WTC11 (cell line): ENCODE results near the gene DCAF10. TPM values are rescaled to one million over a fixed set of nuclear protein-coding genes. Genes with fewer than 3 reads are reported as not detected.
A peak's percentile ranks its signal among the peaks of the same experiment; 100 is the strongest.

ENCODE experiments used
- ATAC-seq: fragments of 200-7000 bp; cut with Tn5 transposase; 2 replicates; pipeline ENCODE4 v1.10.0; 2021; ENCODE audit warnings: mild to moderate bottlenecking, moderate library complexity
- CTCF ChIA-PET: fragments of 300-600 bp; sonication (Branson Sonifier 250); formaldehyde crosslinking; loops from one replicate; lab custom pipeline; 2021; ENCODE audit warnings: antibody characterized with exemption; lab: Charles Lee
- POLR2A ChIA-PET: fragments of 350-600 bp; sonication (Branson Sonifier 250); formaldehyde crosslinking; loops from one replicate; lab custom pipeline; 2021; ENCODE audit warnings: antibody characterized with exemption; lab: Charles Lee
- DNase-seq: peaks from one replicate; pipeline ENCODE4 v3.0.0; 2021; ENCODE audit warnings: low spot score
- H3K27ac Mint-ChIP-seq: 2 replicates; pipeline ENCODE4 v1.8.0; 2021; ENCODE audit warnings: mixed read lengths
- H3K27me3 Mint-ChIP-seq: 2 replicates; pipeline ENCODE4 v1.8.0; 2021; ENCODE audit warnings: low read depth, mild to moderate bottlenecking, moderate library complexity, mixed read lengths
- H3K36me3 Mint-ChIP-seq: 2 replicates; pipeline ENCODE4 v1.8.0; 2021; ENCODE audit warnings: mixed read lengths
- H3K4me1 Mint-ChIP-seq: 2 replicates; pipeline ENCODE4 v1.8.0; 2022; ENCODE audit warnings: mixed read lengths
- H3K4me3 Mint-ChIP-seq: 2 replicates; pipeline ENCODE4 v1.8.0; 2021; ENCODE audit warnings: mild to moderate bottlenecking, moderate library complexity, mixed read lengths
- H3K9me3 Mint-ChIP-seq: 2 replicates; pipeline ENCODE4 v1.8.0; 2021; ENCODE audit warnings: mixed read lengths
- ATF1 ChIP-seq: sonication (generic); formaldehyde crosslinking; IDR thresholded peaks from 2 replicates; pipeline ENCODE4 v1.8.1; 2023; ENCODE audit warnings: mild to moderate bottlenecking, moderate library complexity, missing genetic modification reagents
- HMGA2 ChIP-seq: fragments of 250-450 bp; sonication (Bioruptor Pico); IDR thresholded peaks from 2 replicates; pipeline ENCODE4 v1.4.0; 2021; ENCODE audit warnings: mild to moderate bottlenecking, moderate library complexity
- JUN ChIP-seq: sonication (generic); formaldehyde crosslinking; IDR thresholded peaks from 2 replicates; pipeline ENCODE4 v1.8.0; 2023; ENCODE audit warnings: mild to moderate bottlenecking, missing genetic modification reagents
- NFE2L1 ChIP-seq: sonication (generic); formaldehyde crosslinking; IDR thresholded peaks from 2 replicates; pipeline ENCODE4 v1.8.1; 2023; ENCODE audit warnings: missing genetic modification reagents
- NFYB ChIP-seq: sonication (generic); formaldehyde crosslinking; conservative IDR thresholded peaks from 2 replicates; pipeline ENCODE4 v1.8.0; 2022; ENCODE audit warnings: low read depth, missing genetic modification reagents
- SMAD4 ChIP-seq: sonication (generic); formaldehyde crosslinking; IDR thresholded peaks from 2 replicates; pipeline ENCODE4 v1.8.0; 2022; ENCODE audit warnings: mild to moderate bottlenecking, missing genetic modification reagents
- SOX15 ChIP-seq: fragments of 250-450 bp; sonication (Bioruptor Pico); IDR thresholded peaks from 2 replicates; pipeline ENCODE4 v1.9.0; 2021; ENCODE audit warnings: mild to moderate bottlenecking
- TCF7 ChIP-seq: sonication (generic); formaldehyde crosslinking; IDR thresholded peaks from 2 replicates; pipeline ENCODE4 v1.8.0; 2022; ENCODE audit warnings: mild to moderate bottlenecking, low read depth, missing genetic modification reagents, moderate library complexity
- TEAD1 ChIP-seq: sonication (generic); formaldehyde crosslinking; IDR thresholded peaks from 2 replicates; pipeline ENCODE4 v1.8.0; 2022; ENCODE audit warnings: mild to moderate bottlenecking, missing genetic modification reagents
- ZNF263 ChIP-seq: sonication (generic); formaldehyde crosslinking; IDR thresholded peaks from 2 replicates; pipeline ENCODE4 v1.8.1; 2022; ENCODE audit warnings: low read depth, mild to moderate bottlenecking, moderate library complexity, missing genetic modification reagents
- ZNF423 ChIP-seq: fragments of 250-450 bp; sonication (Bioruptor Pico); IDR thresholded peaks from 2 replicates; pipeline ENCODE4 v2.1.2; 2022; ENCODE audit warnings: mild to moderate bottlenecking, moderate library complexity
- total RNA-seq: library from RNA; stranded (reverse); gene quantifications from 3 replicates; pipeline ENCODE4 v1.2.3, GENCODE V29; 2021
- TF ChIP-seq, protein P1 (sequence below): sonication (generic); formaldehyde crosslinking; IDR thresholded peaks from 2 replicates; pipeline ENCODE4 v1.8.1; 2022; ENCODE audit warnings: low read depth, mild to moderate bottlenecking, moderate library complexity, missing genetic modification reagents, borderline replicate concordance
- TF ChIP-seq, protein P2 (sequence below): sonication (generic); formaldehyde crosslinking; IDR thresholded peaks from 2 replicates; pipeline ENCODE4 v1.8.0; 2022; ENCODE audit warnings: mild to moderate bottlenecking, missing genetic modification reagents
- TF ChIP-seq, protein P3 (sequence below): sonication (generic); formaldehyde crosslinking; IDR thresholded peaks from 2 replicates; pipeline ENCODE4 v1.8.1; 2022; ENCODE audit warnings: missing genetic modification reagents, borderline replicate concordance
- TF ChIP-seq, protein P4 (sequence below): fragments of 250-450 bp; sonication (Bioruptor Pico); IDR thresholded peaks from 2 replicates; pipeline ENCODE4 v1.9.0; 2021; ENCODE audit warnings: moderate library complexity, mild to moderate bottlenecking, inconsistent platforms, borderline replicate concordance
- TF ChIP-seq, protein P5 (sequence below): sonication (generic); formaldehyde crosslinking; IDR thresholded peaks from 2 replicates; pipeline ENCODE4 v1.8.1; 2023; ENCODE audit warnings: mild to moderate bottlenecking, missing genetic modification reagents, moderate library complexity
- TF ChIP-seq, protein P6 (sequence below): fragments of 250-450 bp; sonication (Bioruptor Pico); IDR thresholded peaks from 2 replicates; pipeline ENCODE4 v2.1.2; 2022; ENCODE audit warnings: mild to moderate bottlenecking, moderate library complexity
- TF ChIP-seq, protein P7 (sequence below): fragments of 250-450 bp; sonication (Bioruptor Pico); IDR thresholded peaks from 2 replicates; pipeline ENCODE4 v1.9.0; 2021; ENCODE audit warnings: mild to moderate bottlenecking, borderline replicate concordance

DCAF10 gene
- total RNA-seq, 1 experiment from 2014 or later: 11.7 TPM

DNA sequence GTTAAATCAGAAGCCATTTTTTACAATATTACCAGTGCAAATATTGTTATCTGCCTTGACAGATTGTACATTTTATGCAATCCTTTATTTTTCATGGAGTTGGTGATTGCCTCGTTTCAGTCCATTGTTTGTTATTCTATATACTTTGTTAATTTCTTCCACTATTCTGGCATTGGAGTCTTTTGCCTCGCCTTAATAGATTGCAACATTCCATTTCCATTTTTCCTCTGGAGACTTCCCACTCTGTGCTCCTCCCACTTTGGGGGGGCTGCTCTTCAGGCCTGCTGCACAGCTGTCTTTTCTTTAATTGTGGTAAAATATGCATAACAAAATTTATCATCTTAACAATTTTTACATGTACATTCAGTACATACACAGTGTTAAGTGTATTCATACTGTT is 4.4 kb upstream of the DCAF10 start (continued):
- TF ChIP-seq TEAD1 (CRISPR knock-in tag) (no peak), ATF1 (CRISPR knock-in tag) (no peak), NFE2L1 (CRISPR knock-in tag) (no peak), ZNF423 (CRISPR knock-in tag) (no peak), HMGA2 (no peak), NFYB (CRISPR knock-in tag) (no peak)
- TF ChIP-seq, protein P1, sequence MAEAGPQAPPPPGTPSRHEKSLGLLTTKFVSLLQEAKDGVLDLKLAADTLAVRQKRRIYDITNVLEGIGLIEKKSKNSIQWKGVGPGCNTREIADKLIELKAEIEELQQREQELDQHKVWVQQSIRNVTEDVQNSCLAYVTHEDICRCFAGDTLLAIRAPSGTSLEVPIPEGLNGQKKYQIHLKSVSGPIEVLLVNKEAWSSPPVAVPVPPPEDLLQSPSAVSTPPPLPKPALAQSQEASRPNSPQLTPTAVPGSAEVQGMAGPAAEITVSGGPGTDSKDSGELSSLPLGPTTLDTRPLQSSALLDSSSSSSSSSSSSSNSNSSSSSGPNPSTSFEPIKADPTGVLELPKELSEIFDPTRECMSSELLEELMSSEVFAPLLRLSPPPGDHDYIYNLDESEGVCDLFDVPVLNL: no peak
- TF ChIP-seq, protein P2, sequence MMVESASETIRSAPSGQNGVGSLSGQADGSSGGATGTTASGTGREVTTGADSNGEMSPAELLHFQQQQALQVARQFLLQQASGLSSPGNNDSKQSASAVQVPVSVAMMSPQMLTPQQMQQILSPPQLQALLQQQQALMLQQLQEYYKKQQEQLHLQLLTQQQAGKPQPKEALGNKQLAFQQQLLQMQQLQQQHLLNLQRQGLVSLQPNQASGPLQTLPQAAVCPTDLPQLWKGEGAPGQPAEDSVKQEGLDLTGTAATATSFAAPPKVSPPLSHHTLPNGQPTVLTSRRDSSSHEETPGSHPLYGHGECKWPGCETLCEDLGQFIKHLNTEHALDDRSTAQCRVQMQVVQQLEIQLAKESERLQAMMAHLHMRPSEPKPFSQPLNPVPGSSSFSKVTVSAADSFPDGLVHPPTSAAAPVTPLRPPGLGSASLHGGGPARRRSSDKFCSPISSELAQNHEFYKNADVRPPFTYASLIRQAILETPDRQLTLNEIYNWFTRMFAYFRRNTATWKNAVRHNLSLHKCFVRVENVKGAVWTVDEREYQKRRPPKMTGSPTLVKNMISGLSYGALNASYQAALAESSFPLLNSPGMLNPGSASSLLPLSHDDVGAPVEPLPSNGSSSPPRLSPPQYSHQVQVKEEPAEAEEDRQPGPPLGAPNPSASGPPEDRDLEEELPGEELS (CRISPR knock-in tag): no peak
- TF ChIP-seq, protein P3, sequence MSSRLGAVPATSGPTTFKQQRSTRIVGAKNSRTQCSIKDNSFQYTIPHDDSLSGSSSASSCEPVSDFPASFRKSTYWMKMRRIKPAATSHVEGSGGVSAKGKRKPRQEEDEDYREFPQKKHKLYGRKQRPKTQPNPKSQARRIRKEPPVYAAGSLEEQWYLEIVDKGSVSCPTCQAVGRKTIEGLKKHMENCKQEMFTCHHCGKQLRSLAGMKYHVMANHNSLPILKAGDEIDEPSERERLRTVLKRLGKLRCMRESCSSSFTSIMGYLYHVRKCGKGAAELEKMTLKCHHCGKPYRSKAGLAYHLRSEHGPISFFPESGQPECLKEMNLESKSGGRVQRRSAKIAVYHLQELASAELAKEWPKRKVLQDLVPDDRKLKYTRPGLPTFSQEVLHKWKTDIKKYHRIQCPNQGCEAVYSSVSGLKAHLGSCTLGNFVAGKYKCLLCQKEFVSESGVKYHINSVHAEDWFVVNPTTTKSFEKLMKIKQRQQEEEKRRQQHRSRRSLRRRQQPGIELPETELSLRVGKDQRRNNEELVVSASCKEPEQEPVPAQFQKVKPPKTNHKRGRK (CRISPR knock-in tag): no peak

DNA sequence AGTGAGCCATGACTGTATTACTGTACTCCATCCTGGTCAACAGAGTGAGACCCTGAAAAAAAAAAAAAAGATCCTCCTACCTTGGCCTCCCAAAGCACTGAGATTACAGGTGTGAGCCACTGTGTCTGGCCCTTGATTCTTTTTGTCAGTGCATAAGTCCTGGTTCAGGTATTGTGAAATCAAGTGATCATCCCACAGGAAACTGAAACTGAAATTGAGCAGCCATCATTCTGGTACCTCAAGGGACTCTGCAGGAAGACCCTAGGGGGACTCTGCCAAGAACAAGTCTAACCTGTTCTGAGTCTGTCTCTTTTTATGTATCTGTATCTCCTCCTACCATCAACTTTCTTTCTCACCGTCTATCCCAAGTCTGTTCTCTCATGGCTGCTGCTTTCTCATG is 1.9 kb upstream of the DCAF10 start:
- Mint-ChIP-seq H3K36me3 (no peaks in the 10 kb centered on the region), H3K9me3 (no peaks in the 10 kb centered on the region), H3K27ac (no peak overlapping the region), H3K4me3 (no peak overlapping the region), H3K4me1 (peaks cover 20% of the 10 kb centered on the region), H3K27me3 (peaks cover 3% of the 10 kb centered on the region)
- TF ChIP-seq ZNF423 (CRISPR knock-in tag) (no peak), JUN (CRISPR knock-in tag) (no peak), TCF7 (no peak), SOX15 (no peak), SMAD4 (CRISPR knock-in tag) (no peak), ZNF263 (no peak)
- TF ChIP-seq, protein P4, sequence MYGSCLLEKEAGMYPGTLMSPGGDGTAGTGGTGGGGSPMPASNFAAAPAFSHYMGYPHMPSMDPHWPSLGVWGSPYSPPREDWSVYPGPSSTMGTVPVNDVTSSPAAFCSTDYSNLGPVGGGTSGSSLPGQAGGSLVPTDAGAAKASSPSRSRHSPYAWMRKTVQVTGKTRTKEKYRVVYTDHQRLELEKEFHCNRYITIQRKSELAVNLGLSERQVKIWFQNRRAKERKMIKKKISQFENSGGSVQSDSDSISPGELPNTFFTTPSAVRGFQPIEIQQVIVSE: no peak
- TF ChIP-seq, protein P5, sequence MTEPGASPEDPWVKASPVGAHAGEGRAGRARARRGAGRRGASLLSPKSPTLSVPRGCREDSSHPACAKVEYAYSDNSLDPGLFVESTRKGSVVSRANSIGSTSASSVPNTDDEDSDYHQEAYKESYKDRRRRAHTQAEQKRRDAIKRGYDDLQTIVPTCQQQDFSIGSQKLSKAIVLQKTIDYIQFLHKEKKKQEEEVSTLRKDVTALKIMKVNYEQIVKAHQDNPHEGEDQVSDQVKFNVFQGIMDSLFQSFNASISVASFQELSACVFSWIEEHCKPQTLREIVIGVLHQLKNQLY: no peak
- TF ChIP-seq, protein P1: no peak
- ChIA-PET CTCF (no interaction called here), POLR2A (no interaction called here)
- no peak for ATAC-seq
- DNase-seq: no peak

DNA sequence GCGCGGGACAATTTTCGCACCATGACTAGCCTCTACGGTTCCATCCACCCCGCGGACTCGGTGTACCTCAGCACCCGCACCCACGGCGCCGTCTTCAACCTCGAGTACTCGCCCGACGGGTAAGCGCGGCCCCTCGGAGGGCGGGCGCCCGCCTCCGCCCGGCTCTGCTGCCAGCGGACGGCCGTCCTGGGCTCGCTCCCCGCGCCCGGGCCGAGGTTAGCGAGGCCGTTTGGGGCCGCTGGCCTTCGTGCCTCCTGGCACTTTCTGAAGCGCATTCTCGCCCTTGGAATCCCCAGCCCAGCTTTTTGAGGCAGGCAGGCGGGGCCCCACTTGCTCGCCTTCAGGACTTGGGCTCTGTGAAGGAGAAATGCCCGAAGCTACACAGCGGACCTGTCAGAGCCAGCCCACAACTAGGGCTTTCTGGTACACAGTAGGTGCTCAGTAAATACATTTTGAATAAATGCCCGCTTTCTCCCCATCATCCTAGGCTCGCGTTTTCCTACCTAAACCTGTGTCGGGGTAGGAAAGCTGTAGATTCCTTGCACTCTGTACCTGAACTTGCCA is 772 bp downstream of the DCAF10 start:
- ChIA-PET CTCF (interaction anchor here (0.8 to 1.9 kb wide), 4 partner anchors 16 to 320 kb away, joined by 4 to 8 read pairs (median 6); partner anchors contain the start of genes EXOSC3 and FBXO10), POLR2A (interaction anchor here (0.6 to 1.8 kb wide), 3 partner anchors 15 to 72 kb away, joined by 3 to 9 read pairs (median 4); partner anchors contain the start of gene EXOSC3)
- Mint-ChIP-seq H3K27ac (peak overlapping the region; percentile 60; the same call in 1 of the 2 replicates), H3K36me3 (no peaks in the 10 kb centered on the region), H3K27me3 (no peaks in the 10 kb centered on the region; the same call in 1 of the 2 replicates), H3K4me1 (peaks cover 20% of the 10 kb centered on the region), H3K4me3 (peak overlapping the region; percentile 95), H3K9me3 (no peaks in the 10 kb centered on the region)
- ATAC-seq (peak; percentile 13), DNase-seq (peak; percentile 32)
- TF ChIP-seq, protein P6, sequence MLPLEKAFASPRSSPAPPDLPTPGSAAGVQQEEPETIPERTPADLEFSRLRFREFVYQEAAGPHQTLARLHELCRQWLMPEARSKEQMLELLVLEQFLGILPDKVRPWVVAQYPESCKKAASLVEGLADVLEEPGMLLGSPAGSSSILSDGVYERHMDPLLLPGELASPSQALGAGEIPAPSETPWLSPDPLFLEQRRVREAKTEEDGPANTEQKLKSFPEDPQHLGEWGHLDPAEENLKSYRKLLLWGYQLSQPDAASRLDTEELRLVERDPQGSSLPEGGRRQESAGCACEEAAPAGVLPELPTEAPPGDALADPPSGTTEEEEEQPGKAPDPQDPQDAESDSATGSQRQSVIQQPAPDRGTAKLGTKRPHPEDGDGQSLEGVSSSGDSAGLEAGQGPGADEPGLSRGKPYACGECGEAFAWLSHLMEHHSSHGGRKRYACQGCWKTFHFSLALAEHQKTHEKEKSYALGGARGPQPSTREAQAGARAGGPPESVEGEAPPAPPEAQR (CRISPR knock-in tag): no peak
- TF ChIP-seq, protein P7, sequence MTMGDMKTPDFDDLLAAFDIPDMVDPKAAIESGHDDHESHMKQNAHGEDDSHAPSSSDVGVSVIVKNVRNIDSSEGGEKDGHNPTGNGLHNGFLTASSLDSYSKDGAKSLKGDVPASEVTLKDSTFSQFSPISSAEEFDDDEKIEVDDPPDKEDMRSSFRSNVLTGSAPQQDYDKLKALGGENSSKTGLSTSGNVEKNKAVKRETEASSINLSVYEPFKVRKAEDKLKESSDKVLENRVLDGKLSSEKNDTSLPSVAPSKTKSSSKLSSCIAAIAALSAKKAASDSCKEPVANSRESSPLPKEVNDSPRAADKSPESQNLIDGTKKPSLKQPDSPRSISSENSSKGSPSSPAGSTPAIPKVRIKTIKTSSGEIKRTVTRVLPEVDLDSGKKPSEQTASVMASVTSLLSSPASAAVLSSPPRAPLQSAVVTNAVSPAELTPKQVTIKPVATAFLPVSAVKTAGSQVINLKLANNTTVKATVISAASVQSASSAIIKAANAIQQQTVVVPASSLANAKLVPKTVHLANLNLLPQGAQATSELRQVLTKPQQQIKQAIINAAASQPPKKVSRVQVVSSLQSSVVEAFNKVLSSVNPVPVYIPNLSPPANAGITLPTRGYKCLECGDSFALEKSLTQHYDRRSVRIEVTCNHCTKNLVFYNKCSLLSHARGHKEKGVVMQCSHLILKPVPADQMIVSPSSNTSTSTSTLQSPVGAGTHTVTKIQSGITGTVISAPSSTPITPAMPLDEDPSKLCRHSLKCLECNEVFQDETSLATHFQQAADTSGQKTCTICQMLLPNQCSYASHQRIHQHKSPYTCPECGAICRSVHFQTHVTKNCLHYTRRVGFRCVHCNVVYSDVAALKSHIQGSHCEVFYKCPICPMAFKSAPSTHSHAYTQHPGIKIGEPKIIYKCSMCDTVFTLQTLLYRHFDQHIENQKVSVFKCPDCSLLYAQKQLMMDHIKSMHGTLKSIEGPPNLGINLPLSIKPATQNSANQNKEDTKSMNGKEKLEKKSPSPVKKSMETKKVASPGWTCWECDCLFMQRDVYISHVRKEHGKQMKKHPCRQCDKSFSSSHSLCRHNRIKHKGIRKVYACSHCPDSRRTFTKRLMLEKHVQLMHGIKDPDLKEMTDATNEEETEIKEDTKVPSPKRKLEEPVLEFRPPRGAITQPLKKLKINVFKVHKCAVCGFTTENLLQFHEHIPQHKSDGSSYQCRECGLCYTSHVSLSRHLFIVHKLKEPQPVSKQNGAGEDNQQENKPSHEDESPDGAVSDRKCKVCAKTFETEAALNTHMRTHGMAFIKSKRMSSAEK (CRISPR knock-in tag): no peak
